Measurements from ENCODE around the gene NBPF1.
"Not testable (repeated sequence)": the region's sequence is repeated elsewhere in the genome, so short reads cannot be mapped to it uniquely, and the experiment has no call there.

Gene NBPF1

DNA sequence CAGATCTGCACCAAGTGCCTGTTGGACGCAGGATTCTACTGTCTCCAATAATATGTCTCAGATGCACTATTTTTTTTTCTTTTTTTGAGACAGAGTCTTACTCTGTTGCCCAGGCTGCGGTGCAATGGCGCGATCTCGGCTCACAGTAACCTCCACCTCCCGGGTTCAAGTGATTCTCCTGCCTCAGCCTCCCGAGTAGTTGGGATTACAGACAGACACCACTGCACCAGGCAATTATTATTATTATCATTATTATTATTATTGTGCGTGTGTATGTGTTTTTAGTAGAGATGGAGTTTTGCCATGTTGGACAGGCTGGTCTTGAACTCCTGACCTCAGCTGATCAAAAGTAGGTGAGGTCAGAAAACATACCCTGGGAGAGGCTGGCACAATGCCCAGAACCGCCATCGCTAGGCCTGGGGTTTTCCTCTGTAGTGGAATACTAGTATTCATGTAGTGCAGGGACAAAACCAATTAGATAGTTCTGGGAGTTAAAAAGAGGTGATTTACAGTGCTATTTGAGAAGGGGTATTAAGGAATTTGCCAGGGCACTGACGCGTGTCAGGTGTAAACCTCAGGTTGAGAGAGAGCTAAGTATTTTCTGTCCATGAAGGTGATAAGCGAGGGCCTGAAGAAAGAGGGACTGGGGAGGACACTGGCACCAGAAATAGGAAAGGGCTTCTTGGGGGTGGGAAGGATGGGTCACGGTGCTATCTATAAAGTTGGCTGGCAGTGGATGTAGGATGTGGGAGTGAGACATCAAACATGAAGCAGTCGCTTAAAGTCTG lies 100.5 kb downstream of the NBPF1 start:
- DNase-seq: not testable (repeated sequence)
